Measurements from ENCODE around the gene MIEF2.

DNA sequence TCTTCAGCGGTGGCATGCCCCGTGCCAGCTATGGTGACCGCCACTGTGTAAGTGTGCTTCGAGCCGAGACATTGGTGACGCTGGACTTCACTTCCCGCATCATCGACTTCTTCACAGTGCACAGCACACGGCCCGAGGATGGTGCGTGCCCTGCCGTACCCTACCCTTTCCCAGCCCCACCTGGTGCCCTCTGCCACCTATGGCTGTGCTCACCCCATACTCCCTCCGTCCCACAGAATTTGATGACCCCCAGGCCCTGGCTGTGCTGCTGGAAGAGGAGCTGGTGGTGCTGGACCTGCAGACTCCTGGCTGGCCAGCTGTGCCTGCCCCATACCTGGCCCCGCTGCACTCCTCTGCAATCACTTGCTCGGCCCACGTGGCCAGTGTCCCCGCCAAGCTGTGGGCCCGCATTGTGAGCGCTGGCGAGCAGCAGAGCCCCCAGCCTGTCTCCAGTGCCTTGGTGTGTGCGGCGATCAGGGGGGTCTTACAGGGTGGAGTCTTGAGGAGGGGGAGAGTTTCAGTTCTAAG is 25.5 kb upstream of the MIEF2 start:
- TF ChIP-seq, protein P1, sequence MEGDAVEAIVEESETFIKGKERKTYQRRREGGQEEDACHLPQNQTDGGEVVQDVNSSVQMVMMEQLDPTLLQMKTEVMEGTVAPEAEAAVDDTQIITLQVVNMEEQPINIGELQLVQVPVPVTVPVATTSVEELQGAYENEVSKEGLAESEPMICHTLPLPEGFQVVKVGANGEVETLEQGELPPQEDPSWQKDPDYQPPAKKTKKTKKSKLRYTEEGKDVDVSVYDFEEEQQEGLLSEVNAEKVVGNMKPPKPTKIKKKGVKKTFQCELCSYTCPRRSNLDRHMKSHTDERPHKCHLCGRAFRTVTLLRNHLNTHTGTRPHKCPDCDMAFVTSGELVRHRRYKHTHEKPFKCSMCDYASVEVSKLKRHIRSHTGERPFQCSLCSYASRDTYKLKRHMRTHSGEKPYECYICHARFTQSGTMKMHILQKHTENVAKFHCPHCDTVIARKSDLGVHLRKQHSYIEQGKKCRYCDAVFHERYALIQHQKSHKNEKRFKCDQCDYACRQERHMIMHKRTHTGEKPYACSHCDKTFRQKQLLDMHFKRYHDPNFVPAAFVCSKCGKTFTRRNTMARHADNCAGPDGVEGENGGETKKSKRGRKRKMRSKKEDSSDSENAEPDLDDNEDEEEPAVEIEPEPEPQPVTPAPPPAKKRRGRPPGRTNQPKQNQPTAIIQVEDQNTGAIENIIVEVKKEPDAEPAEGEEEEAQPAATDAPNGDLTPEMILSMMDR (IDR thresholded peaks at IDR 0.05 in 2 of 3, conservative IDR thresholded peaks at IDR 0.05 in 1 of 3; ENCODE audit: control insufficient read depth in 2 of 3, extremely low read depth in 1 of 3, insufficient read depth in 1 of 3, low read depth in 3 of 3, low read length in 3 of 3), result no peak
- TF ChIP-seq SREBF2 (IDR thresholded peaks at IDR 0.05; ENCODE audit: low read length), result no peak
- no peak for TF ChIP-seq NRF1 (conservative IDR thresholded peaks at IDR 0.05; ENCODE audit: low read depth, low read length)

Measured in GM12878 (cell line).